GM12891 (cell line): ENCODE data around the gene TEDC2.

ENCODE experiments used
- POLR2A ChIP-seq: IDR thresholded peaks from 2 replicates; pipeline ENCODE4 v1.6.1; 2011; ENCODE audit warnings: low read depth, low read length, control low read depth
- POLR2AphosphoS5 ChIP-seq: IDR thresholded peaks from 2 replicates; pipeline ENCODE4 v1.6.1; 2011; ENCODE audit warnings: low read depth, low read length, control low read depth

- no peak for TF ChIP-seq POLR2A
- no peak for TF ChIP-seq POLR2AphosphoS5
These were observed 16.4 kb upstream of the TEDC2 start for GRCh38 chr16:2443555-2443954.
